Hippocampal formation (tissue), 2 donors: ENCODE results near the gene PLPPR5.
"Not testable (repeated sequence)": the region's sequence is repeated elsewhere in the genome, so short reads cannot be mapped to it uniquely, and the experiment has no call there.

Experiments
- DNase-seq, 2 donors: peaks; one replicate each; lab custom pipeline; 2025; lab: John Stamatoyannopoulos, UW

Gene PLPPR5

DNA sequence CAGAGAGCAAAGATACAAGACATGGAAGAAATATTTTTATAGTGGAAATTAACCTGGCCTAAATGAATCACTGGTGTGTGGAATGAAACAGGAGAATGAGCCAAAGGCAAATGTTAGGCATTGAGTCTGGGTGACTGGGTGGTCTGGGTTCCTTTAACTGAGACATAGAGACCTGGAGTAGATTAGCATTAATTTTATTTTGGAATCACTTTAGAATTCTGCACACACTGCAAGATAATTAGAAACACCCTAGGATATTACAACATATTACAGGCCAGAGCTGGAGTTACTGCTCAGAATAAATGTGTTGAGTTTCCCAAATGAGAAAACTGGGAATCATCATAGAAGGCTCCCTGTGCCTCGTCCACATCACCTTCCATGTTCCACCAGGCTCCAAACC lies 85.5 kb downstream of the PLPPR5 start:
- no peak for DNase-seq

DNA sequence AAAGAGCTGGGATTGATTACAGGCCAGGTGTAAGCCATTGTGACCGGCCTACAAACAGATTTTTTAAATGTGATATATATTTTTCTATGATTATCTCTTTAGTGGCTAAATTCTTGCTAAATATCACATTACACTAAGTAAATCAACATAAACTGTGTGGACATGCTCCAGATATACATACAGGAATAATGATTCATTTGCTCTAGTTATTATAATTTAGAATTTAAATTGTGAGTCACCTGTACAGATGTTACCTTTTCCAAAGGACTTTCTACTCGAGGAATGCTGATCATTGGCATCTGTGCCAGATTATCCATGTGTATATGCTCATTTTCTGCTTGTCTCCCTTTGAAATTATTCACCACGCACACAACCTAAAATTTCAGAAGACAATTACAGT lies 90.1 kb downstream of the PLPPR5 start:
- no peak for DNase-seq

DNA sequence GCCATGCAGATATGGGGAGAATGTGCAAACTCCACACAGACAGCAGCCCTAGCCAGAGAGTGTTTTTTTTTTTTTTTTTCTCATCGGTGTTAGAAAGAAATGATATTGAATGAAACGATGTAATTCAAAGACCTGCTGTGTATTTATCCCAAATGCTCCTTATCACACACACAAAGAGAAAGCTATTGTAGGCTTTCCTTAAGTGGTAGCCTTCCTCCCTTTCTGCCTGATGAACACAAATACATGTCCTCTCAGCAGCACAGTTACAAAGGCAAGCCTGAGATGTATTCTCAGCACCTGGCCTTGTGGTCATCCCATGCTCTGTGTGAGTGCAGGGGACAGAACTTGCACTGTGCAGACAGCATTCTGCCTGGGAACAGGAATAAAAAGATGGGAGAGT lies 93.8 kb downstream of the PLPPR5 start:
- DNase-seq, result no peak

DNA sequence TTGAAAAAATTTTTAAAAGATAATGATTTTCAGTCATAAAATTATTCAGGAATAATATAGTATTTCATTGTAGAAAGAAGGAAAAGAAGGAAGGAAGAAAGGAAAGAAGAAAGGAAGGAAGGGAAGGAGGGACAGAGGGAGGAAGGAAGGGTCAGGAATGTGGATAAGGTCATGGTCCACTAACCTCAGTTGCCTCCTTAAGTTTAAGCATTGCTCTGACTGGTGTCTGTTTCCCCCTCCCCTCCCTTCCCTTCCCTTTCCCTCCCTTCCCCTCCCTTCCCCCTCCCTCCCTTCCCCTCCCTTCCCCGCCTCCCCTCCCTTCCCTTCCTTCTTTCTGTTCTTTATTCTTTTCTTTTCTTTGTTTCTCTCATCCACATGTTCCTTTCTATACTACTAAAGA lies 95.7 kb downstream of the PLPPR5 start:
- no peak for DNase-seq

DNA sequence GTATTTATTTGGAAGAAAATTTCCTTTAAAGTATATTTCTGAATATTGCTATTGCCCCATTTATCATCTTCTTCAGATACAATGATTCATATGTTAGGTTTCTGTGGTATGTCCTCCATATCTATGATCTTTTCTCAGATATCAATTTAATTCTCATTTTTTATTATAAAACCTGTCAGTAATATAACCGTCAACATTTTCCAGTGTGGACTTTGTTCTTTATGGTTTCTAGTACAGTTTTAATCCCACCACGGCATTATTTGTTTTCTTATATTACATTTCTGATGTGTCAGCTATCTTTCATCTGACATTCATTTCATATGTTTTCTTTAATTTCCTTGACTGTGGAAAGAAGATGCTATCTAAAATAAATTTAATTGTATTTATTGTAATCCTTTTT lies 97.9 kb downstream of the PLPPR5 start:
- no peak for DNase-seq

DNA sequence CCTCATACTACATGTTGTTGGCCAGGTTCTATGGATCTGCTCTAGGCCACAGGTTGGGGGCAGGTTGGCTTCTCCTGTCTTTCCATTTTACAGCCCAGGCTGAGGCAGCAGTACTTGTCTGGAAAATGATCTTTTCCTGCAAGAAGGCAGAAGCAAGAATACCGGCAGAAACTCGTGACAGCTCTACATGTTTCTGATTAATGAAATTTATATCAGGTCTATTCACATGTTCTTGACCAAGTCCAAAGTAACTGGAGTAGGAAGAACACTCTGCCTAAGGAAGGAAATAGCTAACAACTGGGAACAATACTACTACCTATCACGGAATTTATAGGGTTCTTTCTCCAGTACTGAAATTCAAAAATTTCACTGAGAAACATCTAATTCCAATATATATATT lies 98.3 kb downstream of the PLPPR5 start:
- DNase-seq, result no peak

DNA sequence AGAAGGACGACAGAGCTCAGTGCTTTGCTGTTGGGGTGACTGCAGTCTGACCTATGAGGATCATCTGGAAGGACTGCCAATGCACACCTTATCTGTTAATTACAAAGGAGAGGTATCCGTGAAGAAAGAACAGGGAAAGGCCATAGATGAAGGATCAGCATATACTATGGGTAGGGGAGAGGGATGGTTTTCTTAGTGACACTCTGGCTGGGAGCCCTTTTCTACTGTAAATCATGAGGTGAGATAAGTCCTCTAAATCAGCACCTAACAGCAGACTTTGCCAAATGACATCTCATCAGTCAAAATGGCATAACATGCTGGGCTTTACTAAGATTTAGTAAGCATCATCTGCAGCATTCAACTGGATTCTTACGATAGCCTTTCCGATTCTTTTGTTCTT lies 100.0 kb downstream of the PLPPR5 start:
- DNase-seq, result no peak

DNA sequence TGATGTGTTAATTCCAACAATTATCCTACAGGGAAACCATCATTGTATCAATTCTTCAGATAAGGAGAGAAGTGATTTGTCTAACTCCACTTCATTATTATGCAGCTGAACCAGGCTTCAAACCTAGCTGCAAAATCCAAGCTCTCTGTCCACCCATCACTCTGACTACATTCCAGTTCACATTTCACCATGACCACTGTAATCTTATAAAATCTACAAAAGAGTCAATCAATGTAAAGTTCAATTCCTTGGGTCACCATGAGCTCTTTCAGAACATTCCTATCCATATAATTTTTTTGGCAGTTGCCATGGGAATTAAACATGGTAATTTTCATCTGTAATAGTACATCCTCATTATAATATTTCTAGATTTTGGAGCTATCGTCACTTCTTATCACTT lies 100.9 kb downstream of the PLPPR5 start:
- no peak for DNase-seq

DNA sequence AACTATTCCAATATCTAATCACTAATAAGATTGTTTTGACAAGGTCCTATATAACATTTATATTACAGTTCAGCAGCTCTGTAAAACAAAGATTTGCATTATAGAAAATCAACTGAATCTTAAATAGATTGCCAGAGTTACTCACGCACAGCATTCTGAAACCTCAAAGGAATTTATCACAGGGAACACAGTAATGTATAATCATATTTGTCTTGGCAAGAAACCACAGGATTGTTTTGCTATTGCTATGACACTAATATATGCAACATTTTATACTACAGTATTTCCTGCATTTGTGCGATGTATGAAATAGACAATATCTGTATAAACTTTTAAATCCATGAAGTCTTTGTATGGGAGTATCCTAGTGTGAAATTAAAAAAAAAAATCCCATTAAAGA lies 101.4 kb downstream of the PLPPR5 start:
- no peak for DNase-seq

DNA sequence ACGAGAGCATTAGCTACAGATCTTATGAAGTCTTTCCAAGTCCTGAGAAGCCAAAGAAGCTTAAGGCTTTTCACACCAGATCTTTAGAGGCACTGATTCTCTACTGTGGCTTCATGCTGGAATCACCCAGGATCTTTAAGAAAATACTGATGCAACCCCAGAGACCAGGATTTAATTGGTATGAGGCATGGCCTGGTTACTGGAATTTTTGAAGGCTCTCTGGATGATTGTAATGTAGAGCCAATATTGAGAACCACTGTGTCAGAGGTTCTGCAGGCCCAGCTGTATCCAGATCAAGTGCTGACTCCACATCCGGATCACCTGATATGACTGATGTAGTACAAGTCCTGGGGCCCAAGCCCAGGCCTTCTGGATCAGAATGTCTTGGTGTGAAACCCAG lies 105.7 kb downstream of the PLPPR5 start:
- no peak for DNase-seq

DNA sequence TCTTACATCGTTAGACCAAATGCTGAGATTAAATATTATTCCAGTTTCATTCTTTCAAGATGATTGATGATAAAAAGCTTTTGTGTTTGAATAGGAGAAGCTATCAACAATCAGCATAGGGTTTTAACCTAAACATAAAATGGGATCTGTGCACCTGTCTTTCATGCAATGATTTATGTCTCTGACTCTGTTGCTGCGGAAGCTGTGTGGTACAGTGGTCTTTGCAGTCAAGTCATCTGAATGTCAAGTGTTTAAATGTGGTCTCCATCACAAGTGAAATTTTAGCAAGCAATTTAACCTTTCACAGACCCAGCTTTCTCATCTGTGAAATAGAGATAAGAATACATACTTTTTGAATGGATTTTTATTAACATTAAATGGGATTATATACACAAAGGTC lies 107.2 kb downstream of the PLPPR5 start:
- no peak for DNase-seq

DNA sequence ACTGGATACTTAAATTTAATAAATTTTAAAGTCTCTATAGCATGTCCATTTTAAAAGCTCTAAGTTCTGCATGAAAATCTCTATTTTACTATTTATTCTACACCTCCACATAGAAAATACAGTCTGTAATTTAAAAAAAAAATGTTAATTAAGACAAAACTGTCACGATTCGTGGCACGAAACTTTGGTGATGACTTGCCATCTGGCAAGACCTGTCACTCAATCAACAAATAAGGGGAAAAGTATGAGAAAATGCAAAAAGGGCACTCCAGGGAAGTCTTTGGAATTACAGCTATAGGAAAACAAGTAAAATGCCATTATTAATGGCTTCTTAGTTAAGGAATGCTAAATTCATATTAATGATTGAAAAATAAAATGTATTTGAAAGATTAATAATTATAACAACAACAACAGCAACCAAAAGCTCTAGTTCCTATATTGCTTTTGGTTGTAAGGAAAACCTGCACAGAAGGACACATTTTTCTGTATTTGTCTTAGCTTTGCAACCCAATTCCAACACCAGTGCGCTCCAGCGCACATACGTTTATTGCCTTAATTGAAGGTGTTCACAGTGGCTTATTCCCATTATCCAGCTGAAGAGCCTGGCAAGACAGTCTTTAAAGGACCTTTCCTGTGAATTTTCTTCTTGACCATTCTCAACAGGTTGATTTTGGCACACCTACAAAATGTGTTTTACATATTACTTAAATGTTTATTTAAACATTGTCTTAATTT lies 107.8 kb downstream of the PLPPR5 start:
- no peak for DNase-seq

DNA sequence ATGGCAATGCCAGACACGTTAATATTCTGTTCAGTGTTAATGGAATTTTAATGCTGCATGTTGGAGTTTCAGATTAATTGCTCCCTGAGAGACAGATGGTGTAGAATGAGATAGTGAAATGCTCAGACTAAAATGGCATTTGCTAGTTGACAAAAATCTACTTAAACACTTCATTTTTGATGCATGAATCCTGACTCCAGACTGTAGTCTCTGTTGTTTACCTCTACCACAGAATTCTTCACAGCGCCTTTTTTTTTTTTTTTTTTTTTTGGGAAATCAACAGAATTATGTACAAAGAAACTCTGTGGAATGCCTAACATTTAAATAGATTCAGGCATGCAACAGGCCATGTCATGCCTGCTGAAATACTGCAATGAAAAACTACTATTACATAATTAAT lies 111.3 kb downstream of the PLPPR5 start:
- DNase-seq, result no peak

DNA sequence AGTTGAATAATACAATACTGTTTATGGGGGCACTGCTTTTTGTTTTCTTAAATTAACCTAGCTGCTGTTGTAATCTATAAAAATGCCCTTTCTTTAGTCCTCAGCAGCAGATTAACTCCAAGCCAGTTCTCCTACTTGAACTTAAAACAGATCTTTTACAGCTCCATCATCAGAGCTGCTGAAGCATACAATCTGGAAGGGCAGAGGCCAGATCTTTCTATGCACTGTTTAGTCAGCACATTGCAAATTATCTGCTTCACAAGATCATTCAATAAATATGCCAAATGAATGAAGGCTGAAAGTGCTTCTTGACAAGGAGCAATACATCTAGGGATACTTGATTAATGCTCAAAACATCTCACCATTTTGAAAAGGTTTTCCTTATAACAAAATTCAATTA lies 115.8 kb downstream of the PLPPR5 start:
- no peak for DNase-seq

DNA sequence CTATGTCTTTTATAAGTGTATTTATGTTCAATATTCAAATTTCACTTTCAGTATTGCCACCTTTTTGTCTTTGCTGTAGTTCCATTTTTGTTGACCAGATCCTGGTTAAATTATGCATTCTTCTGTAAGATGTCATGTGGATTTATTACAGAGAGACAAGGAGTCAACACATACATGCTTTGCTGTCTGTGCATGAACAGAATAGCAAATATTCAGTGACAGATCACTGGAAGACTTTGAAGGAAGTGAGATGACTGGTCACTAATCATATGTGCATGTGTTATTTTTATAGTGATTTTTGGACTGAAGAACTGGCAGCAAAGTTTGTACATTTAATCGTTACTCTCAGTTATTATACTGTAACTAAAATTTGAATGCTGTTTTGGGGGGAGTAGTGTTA lies 117.2 kb downstream of the PLPPR5 start:
- no peak for DNase-seq

DNA sequence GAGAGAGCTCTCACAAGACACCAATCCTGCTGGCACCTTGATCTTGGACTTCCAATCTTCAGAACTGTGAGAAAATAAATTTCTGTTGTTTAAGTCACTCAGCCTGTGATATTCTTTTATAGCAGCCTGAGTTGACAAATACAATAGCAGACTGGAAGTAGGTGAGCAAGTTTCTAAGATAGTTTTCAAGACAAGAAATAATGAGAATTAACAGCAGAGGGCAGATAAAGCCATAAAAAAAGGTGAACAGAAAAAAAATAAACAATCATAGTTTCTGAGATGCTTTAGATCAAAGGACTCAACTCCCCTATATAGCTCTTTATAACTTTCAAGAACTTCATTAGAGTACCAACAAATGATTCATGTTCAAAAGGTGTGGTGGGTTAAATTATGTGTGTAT lies 119.8 kb downstream of the PLPPR5 start:
- DNase-seq, result no peak

DNA sequence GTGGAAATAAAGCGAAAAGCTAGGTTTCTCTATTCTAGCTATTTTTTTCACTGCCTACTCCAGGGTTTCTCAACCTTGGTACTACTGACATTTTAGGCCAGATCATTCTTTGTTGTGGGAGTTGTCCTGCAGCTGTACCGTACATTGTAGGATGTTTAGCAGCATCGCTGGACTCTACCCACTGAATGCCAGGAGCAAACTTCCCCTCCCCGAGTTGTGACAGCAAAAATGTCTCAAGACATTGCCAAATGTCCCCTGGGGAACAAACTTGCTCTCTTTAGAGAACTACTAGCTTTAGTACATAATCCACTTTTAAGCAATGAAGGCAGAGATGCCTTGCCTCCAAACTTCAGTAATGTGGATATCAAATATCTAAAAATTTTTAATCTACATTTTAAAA lies 122.8 kb downstream of the PLPPR5 start:
- DNase-seq, result no peak

DNA sequence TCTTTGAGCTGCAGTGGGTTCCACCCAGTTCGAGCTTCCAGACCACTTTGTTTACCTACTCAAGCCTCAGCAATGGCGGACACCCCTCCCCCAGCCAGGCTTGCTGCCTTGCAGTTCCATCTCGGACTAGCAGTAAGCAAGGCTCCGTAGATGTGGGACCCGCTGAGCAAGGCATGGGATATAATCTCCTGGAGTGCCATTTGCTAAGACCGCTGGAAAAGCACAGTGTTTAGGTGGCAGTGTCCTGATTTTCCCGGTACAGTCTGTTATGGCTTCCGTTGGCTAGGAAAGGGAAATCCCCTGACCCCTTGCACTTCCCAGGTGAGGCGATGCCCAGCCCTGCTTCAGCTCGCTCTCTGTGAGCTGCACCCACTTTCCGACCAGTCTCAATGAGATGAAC lies 123.4 kb downstream of the PLPPR5 start:
- DNase-seq, result not testable (repeated sequence)

DNA sequence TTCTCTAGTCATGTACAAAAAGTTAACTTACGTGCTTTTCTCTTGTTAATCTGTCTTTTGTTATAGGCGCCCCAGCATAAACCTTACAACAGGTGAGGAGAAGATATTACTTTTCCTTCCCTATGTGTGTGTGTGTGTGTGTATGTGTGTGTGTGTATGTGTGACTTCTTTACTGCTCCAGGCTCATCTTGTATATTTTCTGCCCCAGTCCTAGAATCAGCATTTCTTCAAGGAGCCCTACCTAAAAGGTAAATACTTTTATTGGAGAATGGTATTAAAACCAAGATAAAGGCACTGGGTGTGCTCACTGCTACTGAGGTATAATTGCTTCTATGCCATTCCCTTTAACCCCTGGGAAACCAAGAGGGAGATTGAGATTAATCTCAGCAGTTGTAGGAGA lies 129.8 kb downstream of the PLPPR5 start:
- DNase-seq, result no peak

DNA sequence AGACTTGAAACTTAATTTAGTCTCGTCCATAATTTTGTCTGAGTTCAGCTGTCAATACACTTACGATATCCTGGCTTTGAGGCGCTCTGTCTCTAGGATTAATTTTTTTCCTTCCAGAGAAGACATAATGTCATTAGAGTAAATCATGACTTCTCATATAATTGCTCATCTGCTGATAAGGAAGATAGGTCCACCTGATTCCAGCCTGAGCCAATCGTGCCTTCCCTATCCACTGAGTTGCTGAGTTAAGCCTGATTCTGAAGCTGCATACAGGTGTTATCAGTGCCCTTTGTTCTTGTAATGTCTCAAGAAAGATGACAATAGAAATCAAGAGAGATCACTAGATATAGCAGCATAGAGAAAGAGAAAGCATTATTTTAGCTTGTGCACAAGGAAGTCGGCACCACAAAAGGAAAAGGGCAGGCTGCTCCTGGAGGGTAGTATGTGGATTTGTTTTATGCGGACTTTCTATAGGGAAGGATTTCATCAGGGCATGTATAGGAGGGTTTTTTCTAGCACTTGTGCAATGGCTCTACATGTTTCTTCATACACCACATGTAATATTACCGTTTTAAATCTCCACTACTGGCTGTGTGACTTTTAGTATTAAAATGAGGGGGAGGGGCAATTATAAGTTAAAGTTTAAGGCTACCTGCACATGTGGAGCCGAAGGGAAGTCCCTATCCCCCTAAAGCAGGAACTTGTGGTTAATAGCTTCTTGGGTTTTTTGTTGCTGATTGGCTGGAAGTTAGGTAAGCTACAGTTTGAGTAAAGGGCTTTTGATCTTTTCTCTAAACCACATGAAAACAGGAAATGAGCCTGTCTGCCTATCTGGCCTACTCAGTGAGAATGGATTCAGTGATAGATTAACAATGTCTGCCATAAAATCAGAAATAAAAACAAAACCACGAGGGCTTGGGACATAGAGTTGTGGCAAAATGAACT lies 133.4 kb downstream of the PLPPR5 start:
- DNase-seq, result no peak

DNA sequence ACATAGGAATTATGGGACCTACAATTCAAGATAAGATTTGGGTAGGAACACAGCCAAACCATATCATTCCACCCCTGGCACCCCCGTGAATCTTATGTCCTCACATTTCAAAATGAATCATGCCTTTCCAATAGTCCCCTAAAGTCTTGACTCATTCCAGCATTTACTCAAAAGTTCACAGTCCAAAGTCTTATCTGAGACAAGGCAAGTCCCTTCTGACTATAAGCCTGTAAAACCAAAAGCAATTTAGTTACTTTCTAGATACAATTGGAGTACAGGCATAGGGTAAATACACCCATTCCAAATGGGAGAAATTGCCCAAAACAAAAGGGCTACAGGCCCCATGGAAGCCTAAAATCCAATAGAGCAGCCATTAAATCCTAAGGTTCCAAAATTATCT lies 138.9 kb downstream of the PLPPR5 start:
- DNase-seq, result no peak

DNA sequence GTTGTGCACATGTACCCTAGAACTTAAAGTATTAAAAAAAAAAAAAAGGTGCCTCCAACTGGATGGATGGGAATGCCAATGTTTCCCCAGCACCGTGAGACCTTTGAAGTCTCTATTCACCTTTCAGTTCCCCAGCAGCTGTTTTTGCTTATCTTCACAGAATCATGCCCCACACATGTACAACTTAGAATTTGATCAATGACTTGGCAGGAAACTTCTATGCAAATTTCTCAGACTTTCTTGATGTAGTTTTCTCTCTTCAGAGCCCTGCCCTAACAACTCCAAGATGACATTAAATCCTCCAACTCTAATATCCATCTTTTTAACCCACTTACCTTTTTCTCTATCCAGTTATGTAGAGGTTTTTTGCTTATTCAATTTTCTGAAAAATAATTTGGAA lies 144.3 kb downstream of the PLPPR5 start:
- DNase-seq, result no peak

DNA sequence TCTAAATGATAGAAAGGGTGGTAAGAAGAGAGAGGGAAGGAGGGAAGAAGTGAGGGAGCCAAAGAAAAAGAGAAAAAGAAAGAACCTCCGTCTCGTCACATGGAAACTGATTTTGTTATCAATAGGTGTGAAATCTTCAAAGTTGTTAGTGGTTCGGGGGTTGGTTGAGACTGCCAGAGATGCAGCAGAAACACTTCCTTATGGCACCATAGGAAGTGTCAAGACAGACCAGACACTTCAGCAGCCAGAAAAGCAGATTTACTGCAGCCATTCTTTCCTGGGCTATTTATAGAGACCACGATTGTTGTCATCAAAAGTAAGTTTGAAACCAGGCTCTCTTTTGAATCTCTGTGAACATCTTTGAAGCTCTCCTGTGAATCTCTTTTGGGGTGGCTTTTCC lies 150.5 kb downstream of the PLPPR5 start:
- DNase-seq, result no peak
